GM18526 (cell line): ENCODE measurements around the gene TP53AIP1.

Experiments used
- POLR2A ChIP-seq: IDR thresholded peaks from 3 replicates; pipeline ENCODE4 v1.6.1; 2011; ENCODE audit not compliant: insufficient read length; ENCODE audit errors: extremely low read depth

The TP53AIP1 gene

DNA sequence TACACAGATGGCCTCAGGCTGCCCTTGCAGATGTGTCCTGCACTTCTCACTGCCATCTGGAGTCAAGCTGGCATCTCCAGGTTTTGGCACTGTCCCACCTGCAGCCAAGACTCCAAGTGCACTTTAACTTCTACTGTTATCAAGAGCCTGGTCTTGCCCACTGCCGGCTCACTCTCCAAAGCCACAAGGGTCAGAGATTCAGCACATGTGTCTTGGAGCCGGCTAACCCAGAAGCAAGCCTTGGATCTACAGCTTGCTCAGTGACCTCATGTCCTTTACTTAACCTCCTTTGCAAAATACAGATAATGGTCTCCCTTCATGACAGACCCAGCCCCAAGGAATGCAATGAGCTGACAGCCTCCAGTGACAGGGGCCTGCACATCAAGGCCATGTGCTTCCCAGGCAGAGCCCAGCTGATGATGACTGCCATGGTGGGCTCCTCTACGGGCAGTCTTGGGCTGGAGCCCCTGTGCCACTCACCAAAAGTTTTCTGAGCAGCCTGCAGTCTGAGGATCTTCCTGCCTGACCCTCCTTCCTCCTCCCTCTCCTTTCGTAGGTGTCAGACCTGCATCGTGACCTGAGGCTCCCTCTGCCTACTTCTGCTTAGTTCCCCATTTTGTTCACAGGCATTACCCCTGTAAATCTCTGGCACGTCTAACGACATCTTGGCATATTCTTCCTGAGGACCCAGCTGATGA lies 9.0 kb downstream of the TP53AIP1 start:
- no peak for TF ChIP-seq POLR2A

DNA sequence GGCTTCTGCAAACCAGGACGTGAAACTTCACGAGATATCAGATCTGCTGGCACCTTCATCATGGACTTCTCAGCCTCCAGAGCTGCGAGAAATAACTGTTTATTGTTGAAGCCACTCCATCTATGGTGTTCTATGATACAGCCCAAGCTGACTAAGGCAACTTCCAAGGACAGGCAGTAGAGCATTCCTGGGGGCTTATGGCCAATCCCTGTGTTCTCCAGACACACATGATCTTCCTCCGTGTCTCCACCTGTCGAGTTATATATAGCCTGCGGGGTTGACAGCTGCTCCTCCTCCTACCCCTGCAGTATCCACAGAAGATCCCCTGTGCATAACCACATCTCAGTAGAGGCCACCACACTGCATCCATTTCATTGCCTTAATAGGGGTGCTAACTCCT lies 11.0 kb downstream of the TP53AIP1 start:
- no peak for TF ChIP-seq POLR2A

DNA sequence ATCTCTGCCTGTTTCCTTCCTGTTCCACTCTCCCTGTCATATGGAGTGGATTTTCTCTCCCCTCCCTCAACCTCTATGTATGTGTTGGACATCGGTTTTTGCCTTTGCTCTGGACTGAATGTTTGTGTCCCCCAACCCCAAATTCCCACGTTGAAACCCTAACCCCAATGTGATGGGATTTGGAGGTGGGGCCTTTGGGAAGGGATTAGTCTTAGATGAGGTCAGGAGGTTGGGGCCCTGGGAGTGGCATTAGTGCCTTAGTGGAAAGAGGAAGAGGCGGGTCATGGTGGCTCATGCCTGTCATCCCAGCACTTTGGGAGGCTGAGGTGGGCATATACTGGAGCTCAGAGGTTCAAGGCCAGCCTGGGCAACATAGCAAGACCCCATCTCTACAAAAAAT lies 11.6 kb downstream of the TP53AIP1 start:
- TF ChIP-seq POLR2A, result no peak

DNA sequence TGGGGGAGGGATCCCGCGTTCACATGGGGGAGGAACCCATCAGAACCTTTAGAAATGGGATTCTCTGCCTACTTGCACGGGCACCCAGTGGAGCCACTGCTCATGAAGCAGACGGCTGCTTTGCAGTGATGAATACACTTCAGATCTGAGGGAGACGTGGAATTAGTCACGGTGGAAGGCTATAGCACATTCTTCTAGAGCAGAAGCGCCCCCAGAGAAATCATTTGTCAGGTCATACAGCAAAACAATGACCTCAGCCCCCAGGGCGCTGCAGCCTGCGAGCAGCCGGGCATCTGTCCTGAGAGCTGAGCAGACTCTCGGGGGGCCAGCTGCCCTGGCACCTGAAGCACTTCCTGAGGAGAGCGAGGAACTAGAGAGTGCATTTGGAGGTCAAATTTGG lies 12.7 kb downstream of the TP53AIP1 start:
- TF ChIP-seq POLR2A, result no peak

DNA sequence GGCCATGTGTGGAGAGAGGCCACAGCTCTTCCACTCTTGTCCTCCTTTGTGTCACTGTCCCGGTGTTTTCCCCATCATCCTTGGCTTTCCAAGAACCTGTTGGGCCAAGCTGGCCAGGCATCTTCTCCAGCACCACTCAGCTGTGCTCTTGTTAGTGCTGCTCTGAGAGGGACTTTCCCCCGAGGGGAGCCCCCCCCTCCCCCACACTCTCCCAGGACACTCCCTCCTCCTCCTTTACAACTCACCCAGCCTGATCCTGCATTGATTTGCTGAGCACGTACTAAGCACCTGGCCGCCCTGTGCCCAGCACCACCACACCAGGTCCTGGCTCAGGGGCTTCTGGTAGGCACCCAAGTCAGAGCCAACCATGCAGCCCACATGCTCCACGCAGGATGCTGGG lies 13.2 kb downstream of the TP53AIP1 start:
- no peak for TF ChIP-seq POLR2A

DNA sequence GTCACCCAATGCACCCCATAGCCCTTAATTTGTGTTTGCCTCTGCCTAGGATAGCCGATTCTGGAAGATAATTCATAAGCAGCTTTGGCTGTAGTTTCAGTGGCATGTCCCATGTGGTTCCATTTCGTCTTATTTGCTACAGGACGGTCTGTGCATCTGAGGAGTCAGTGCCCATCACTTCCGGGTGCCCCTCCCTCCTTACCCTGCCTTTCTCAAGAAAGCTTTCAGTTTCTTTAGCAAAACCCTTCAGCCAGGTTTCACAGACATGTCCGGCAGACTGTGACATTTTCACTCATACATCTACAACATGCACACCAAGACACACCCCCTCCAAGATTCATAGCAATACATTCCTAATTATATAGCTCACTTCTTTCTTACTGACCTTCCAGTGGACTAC lies 14.3 kb downstream of the TP53AIP1 start:
- no peak for TF ChIP-seq POLR2A

DNA sequence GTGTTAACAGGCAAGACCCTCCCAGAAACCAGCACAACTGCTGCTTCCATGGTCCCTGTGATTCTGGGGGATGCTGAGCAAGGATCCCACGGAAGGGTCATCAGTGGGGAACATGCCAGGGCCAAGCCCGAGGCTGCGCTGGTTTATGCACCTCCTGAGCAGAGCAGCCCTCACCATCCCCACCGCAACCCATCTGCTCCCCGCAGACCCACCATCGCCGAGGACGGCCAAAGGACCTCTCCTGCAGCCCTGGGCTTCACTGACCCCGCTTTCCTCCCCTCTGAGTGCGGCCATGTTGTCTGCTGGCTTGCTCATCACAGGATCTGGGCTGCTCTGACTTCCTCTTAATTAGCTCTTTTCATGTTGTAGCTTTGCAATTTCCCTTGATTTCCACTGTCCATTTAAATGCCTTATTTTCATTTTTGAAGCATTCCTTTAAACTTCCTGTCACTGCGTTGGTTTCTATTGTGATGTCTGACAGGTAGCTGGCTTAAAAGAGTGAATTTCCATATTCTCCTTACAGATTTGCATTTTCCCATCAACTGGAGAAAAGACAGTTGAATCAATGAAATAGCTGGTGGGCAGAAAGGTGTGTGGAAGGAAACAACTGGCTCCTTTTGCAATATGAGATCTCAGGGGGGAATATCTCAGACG lies 14.9 kb downstream of the TP53AIP1 start:
- TF ChIP-seq POLR2A, result no peak

DNA sequence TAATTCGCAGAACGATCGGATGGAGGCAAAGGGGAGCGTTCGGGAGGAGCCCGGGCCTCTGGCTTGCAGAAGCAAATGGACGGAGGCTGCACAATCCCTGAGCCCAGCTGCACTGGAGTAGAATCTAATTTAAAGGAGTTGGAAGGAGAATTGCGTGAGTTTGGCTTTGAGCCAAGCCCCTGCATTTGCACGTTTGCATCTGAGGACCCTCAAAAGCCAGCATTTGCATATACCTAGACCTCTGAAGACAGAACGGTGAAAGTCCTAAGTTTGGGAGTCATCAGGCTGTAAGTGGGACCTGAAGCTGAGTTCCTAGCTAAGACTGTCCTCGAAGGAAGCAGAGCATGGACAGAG lies 15.6 kb downstream of the TP53AIP1 start:
- TF ChIP-seq POLR2A, result no peak

DNA sequence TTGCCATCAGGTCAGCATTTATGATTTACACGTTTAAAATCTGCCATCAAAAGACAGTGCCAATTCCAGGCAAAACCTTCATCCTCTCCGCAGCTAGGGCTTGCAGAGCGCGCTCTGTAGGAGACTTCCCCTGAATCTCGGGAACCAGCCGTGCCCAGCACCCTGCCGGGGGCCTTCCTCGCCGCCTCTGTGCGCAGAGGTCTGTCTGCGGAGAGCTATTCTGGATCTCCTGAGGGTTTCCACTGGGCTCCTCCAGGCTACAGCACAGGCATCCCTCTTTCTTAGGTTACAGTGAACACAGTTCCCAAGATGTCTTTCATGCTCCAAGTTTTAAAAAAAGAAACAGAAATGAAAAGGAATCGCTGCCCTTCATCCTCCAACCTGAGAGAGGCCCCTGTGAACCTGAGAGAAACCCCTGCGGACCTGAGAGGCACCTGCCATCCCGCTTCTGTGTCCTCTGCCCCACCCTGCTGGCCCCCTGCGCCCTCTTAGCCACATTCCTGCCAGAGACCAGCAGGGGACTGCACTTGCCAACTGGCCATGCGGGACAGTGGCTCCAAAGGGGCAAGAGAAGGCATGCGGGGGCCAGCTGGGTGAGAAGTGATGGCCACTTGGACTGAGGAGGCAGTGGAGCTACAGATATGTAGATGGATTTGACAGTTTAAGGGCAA lies 16.1 kb downstream of the TP53AIP1 start:
- TF ChIP-seq POLR2A, result no peak

DNA sequence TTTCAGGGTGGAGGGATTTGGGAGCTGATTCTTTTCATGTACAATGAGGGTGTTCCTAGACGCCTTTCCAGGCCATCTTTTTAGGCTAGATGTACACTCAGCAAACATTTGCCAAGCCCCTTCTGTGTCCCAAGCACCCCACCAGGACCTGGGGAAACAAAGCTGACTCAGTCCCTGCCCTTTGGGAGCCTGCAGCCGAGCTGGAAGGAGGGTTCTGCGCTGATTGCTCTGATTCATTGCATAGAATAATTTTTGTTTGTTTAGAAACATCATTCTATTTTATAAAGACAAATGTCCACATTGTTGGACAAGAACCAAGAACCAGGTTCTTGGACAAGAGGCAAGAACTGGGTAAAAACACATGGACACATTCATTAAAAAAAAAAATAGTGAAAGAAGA lies 16.7 kb downstream of the TP53AIP1 start:
- TF ChIP-seq POLR2A, result no peak

DNA sequence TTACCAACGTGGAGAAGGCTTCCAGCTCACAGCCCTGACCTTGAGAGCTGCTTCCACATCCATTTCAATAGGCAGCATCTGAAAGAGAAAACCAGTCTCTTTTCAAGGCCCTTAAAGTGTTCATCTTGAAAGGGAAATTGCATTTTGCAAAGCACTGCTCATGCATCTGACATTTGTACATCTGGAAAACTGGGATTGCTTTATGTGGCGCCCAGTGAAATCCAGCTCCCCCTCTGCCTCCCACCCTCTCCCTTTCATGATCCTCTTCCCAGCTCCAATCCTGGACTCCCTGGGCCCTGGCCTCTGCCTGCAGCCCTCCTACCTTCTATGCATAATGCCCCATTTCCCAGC lies 17.4 kb downstream of the TP53AIP1 start:
- no peak for TF ChIP-seq POLR2A

DNA sequence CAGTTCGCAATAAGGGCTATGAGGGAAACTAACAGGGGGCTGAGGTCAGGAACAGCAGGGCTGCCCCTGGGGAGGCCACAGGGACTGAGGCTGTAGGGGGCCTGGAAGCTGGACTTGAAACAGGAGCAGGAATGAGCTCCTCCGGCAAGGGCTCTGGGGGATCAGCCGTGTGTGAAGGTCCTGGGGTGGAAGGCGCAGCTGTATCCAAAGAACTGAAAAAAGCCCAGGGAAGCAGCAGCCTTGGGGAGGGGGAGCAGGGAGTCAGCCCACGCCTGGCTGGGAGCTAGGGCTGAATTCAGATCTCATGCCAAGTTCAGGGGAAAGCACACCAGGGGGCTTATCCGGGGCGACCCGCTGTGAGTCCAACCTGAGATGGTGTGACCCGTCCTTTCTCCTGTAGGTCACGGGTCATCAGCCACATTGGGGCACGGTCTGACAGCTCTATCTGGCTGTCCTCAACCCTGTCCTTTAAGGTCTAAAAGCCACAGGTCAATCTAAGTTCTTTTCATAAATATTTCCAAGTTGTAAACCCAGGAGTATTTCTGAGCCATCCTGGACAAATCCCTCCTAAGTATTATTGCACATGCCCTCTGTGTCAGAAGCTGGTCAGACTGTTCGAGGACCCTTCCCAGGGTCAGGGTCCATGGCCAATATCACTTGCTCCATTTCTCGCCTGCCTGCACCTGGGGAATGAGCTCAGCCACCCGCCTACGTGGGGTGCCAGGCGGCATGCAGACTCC lies 18.0 kb downstream of the TP53AIP1 start:
- TF ChIP-seq POLR2A, result no peak

DNA sequence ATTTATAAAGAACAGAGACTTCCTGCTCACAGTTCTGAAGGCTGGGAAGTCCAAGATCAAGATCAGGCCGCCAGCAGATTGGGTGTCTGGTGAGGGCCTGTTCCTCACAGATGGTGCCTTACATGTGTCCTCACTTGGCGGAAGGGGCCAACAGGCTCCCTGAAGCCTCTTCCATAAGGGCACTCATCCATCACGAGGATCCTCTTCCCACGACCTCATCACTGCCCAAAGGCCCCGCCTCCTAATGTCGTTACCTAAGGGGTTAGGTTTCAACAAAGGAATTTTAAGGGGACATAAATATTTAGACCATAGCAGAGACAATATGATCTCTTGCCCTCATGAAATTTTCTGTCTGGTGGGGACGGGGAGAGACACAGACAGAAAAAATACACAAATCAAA lies 18.6 kb downstream of the TP53AIP1 start:
- TF ChIP-seq POLR2A, result no peak

DNA sequence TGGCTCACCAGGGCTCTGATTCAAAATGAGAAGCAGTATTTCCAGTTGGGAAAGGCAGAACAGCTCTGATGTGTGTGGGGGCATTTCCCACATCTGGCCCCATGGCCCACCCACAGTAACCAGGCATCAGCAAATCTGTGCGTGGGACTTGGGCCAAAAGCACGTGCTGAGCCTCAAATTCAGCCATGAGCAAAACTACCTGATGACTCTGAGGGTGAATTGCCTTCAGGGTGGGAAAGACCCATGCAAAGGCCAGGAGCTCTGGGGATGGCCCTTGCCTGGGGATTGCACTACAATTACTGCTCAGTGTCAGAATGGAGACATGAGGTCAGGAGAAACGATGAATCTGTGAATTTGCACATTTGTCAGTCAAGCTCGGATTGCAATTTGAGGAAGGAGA lies 20.9 kb downstream of the TP53AIP1 start:
- no peak for TF ChIP-seq POLR2A

DNA sequence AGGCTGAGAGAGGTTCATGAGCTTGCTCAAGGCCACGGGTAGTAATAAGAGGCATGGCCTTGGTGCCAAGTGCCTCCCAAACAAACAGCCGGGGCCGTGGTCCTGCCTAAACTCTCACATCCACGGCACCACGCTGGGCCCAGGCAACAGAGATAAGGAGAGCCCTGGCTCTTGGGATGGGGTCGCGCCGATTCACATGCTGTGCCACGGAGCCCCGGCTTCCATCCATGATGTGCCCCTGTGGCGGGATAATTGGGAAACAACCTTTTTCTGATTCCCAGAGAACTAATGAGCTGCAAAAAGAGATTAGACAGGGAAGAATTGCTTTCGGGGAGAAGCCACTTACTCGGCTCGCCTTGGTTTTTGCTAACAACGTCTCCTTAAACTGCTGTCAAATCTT lies 22.0 kb downstream of the TP53AIP1 start:
- no peak for TF ChIP-seq POLR2A

DNA sequence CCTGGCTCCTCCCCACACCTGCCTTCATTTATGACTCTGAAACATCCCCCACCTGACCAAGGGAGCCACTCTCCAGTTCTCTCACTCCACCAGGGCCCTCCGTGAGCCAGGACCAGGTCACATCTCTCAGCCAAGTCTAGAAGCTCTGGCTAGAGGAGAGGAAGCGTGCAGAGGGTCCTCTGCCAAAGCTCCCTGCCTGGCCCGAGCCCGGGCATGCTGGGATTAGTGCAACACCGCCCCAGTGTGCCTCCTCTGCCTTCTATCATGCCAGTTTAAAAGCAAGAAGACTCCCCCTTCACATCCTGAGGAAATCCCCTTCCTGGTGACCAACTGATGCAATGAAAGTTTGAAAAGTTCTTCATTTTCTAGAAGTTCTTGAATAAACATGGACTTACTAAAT lies 23.5 kb downstream of the TP53AIP1 start:
- no peak for TF ChIP-seq POLR2A
